GM18870 (cell line): ENCODE measurements around the gene CLIC4.

ENCODE experiments used
- ATAC-seq: cut with Tn5 transposase; IDR thresholded peaks from one replicate; pipeline ENCODE4 v1.9.1; 2021; ENCODE audit warnings: moderate library complexity; ENCODE audit not compliant: unreplicated experiment

CLIC4 gene

DNA sequence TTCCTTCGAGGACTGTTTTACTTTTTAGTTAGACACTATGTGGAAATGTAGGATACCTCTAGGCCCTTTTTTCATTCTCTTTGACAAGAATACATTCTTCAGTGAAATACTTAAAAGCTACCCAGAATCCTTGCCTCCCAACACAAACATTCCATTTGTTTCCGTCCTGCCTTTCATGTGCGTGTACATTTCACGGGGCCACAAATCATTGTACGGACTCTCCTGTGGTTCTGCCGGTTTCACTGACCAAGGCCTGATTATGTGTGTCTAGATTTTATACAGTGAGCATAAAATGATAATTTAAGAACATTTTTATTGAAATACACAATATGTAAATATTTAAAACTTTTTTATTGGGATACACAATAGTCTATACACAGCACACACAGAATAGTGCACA is 108.4 kb downstream of the CLIC4 start:
- no peak for ATAC-seq

- ATAC-seq, result no peak
Measured at GRCh38 chr1:24855474-24855873, 110.2 kb downstream of the CLIC4 start.

- no peak for ATAC-seq
Measured at GRCh38 chr1:24856787-24857506, 111.7 kb downstream of the CLIC4 start.

GRCh38 chr1:24857507-24858133 is 112.4 kb downstream of the CLIC4 start:
- no peak for ATAC-seq

- ATAC-seq, result no peak
Measured at GRCh38 chr1:24858277-24858676, 113.0 kb downstream of the CLIC4 start.

DNA sequence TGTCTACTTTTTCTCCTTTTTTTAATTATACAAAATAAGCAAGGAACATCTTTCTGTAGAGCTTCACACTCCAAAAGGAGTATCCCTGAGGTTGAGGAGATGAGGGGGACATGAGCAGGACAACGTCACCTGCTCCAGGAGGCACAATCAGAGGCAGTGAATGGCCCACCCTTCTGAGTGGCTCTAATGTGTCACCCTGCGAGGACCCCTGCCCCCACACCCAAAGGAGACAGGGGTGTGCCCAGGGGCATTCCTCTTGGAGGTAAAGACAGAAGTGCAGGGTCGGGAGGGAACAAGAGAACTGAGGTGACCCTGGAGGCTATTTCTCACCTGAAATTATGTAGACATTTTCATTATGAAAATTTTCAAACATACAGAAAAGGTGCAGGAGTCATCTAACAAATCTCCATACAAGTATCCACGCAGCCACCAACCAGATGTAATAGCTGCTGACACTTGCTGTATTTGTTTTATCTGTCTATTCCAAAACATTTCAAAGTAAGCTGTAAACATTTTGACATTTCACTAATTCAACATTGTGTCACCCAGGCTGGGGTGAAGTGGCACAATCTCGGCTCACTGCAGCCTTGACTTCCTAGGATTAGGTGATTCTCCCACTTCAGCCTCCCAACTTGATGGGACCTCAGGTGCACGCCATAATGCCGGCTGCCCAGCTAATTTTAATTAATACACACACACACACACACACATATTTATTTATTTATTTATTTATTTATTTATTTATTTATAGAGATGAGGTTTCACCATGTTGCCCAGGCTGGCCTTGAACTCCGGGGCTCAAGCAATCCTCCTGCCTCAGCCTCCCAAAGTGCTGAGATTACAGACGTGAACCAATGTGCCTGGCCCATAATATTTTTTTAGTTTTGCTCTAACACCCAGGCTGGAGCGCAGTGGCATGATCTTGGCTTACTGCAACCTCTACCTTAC is 114.1 kb downstream of the CLIC4 start:
- ATAC-seq, result no peak

DNA sequence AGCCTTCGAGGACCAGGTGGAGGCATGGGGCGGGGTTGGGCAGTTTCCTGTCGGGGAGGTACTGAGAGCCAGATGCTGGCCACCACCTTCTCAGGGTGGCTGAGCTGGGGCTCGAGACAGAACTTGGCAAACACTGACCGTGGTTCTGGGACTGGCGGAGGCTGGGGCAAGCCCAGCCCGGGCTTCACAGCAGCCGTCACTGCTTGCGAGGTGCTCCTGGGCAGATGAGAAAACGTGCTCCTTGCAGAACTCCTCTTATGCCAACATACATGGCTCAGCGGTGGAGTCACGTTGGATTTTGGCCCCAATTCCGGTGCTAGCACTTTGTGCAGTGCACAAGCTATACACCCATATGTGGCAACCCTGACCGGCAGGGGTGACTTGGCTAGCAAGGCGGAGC is 115.6 kb downstream of the CLIC4 start:
- no peak for ATAC-seq

- ATAC-seq, result no peak
Measured at GRCh38 chr1:24861821-24862727, 116.8 kb downstream of the CLIC4 start.

- ATAC-seq, result no peak
Measured at GRCh38 chr1:24862775-24863483, 117.7 kb downstream of the CLIC4 start.

DNA sequence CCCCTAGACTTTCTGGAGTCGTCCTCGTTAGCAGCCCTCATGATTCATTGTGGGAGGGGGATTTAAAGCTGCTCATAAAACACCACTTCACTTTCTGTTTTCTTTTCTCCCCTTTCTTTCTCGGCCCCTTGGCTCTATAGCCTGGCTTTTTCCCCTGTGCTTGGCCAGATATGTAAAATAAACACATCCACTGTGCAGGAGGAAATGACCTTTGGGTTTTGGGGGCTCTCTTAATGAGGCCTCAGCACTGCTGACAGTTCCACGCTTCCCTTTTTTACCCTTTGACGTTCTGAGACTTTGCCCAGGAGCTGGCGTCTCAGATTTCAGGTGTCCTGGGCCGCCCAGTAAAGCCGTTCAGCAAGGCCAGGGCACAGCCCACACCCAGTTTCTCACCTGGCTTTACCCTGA is 119.1 kb downstream of the CLIC4 start:
- ATAC-seq, result no peak

DNA sequence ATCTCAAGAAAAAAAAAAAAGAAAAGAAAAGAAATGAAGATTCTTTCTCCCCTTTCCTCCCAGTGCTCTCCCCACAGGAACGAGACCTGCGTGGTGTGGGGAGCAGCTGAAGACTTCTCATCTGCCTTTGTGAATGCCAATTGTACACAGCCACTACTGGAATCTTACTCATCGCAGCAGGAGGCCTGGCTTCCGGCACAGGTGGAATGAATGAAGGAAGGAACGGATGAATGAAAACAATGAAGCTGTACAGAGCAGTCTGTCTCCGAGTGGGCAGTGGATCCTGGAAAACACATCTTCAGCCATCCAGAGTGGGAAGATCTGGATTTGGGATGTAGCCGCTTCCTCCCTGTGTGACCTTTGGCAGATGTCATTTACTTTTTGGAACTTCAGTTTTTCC is 119.9 kb downstream of the CLIC4 start:
- ATAC-seq, result no peak

DNA sequence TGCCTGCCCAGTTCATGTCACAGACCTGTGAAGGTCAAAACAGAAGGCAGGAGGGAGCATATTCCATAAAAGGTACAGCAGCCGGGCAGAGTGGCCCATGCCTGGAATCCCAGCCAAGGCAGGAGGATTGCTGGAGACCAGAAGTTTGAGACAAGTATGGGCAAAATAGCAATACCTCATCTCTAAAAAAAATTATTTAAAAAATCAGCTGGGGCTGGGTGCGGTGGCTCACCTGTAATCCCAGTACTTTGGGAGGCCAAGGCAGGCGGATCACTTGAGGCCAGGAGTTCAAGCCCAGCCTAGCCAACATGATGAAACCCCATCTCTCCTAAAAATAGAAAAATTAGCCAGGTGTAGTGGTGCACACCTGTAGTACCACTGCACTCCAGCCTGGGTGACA is 120.3 kb downstream of the CLIC4 start:
- ATAC-seq, result no peak

- ATAC-seq, result no peak
Measured at GRCh38 chr1:24866211-24867083, 121.2 kb downstream of the CLIC4 start.

GRCh38 chr1:24867084-24867870 is 122.0 kb downstream of the CLIC4 start:
- ATAC-seq, result no peak

GRCh38 chr1:24868016-24868875 is 123.0 kb downstream of the CLIC4 start:
- no peak for ATAC-seq

- no peak for ATAC-seq
Measured at GRCh38 chr1:24870551-24871195, 125.4 kb downstream of the CLIC4 start.
